B cell (primary cell): ENCODE results near the gene PANK1. TPM values are rescaled to one million over a fixed set of nuclear protein-coding genes. Genes with fewer than 3 reads are reported as not detected.

Experiments used
- ATAC-seq: fragments of 200-7000 bp; cut with Tn5 transposase; one replicate; pipeline ENCODE4 v1.10.0; 2021; ENCODE audit warnings: low read depth, mild to moderate bottlenecking, moderate number of reproducible peaks, moderate library complexity
- CTCF ChIA-PET: fragments of 350-600 bp; sonication (Branson Sonifier 250); formaldehyde crosslinking; loops from one replicate; lab custom pipeline; 2021; ENCODE audit warnings: antibody characterized with exemption, inconsistent platforms; lab: Charles Lee
- POLR2A ChIA-PET: fragments of 350-600 bp; sonication (Branson Sonifier 250); formaldehyde crosslinking; loops from one replicate; lab custom pipeline; 2021; ENCODE audit warnings: antibody characterized with exemption; lab: Charles Lee
- DNase-seq: peaks from one replicate; pipeline ENCODE4 v3.0.0; 2013
- H2AFZ ChIP-seq: 2 replicates; pipeline ENCODE4 v1.6.1; 2012; ENCODE audit warnings: mild to moderate bottlenecking, low read depth, low read length; ENCODE audit not compliant: insufficient read depth, poor library complexity, severe bottlenecking
- H3K27ac ChIP-seq, 2 donors: 1 replicate in 1 of 2; 2 replicates in 1 of 2; pipeline ENCODE4 v1.5.1; 2012 to 2013; ENCODE audit warnings: low read length in 2 of 2, mild to moderate bottlenecking in 2 of 2, moderate library complexity in 1 of 2
- H3K27me3 ChIP-seq, 4 experiments: fragments of 200-600 bp in 1 of 4; sonication (generic) in 1 of 4; replicated peaks in 1 of 4; 1 replicate in 2 of 4; 2 replicates in 2 of 4; pipeline versions ENCODE4 v1.6.1 to v1.7.0; 2013 to 2016; ENCODE audit warnings: low read length in 3 of 4, mild to moderate bottlenecking in 2 of 4, mixed read lengths in 1 of 4, moderate library complexity in 1 of 4; ENCODE audit not compliant: insufficient read depth in 4 of 4, control insufficient read depth in 3 of 4; ENCODE audit errors: control extremely low read depth in 1 of 4
- H3K36me3 ChIP-seq, 2 experiments: replicated peaks in 1 of 2; 1 replicate in 1 of 2; 2 replicates in 1 of 2; pipeline versions ENCODE4 v1.6.1 to v1.7.1; 2013; ENCODE audit warnings: low read length in 1 of 2; ENCODE audit not compliant: insufficient read depth in 2 of 2, control insufficient read depth in 1 of 2; ENCODE audit errors: control extremely low read depth in 1 of 2, extremely low read depth in 1 of 2
- H3K4me1 ChIP-seq, 2 donors: fragments of 200-600 bp in 1 of 2; sonication (generic) in 1 of 2; 1 replicate in 1 of 2; 2 replicates in 1 of 2; pipeline versions ENCODE4 v1.5.1 to v1.6.1; 2013 to 2017; ENCODE audit warnings: low read length in 2 of 2; ENCODE audit not compliant: control insufficient read depth in 2 of 2, insufficient read depth in 2 of 2
- H3K4me2 ChIP-seq: replicated peaks from 2 replicates; pipeline ENCODE3; 2012; ENCODE audit warnings: mild to moderate bottlenecking, low read depth, low read length; ENCODE audit not compliant: poor library complexity, severe bottlenecking
- H3K4me3 ChIP-seq, 5 experiments: fragments of 200-600 bp in 1 of 5; sonication (generic) in 1 of 5; 1 replicate in 3 of 5; 2 replicates in 2 of 5; pipeline versions ENCODE4 v1.5.1 to v1.7.0; 2011 to 2016; ENCODE audit warnings: low read length in 4 of 5, mild to moderate bottlenecking in 4 of 5, low read depth in 2 of 5, control low read depth in 1 of 5, moderate library complexity in 1 of 5; ENCODE audit not compliant: insufficient read depth in 1 of 5; ENCODE audit errors: control extremely low read depth in 1 of 5, extremely low read depth in 1 of 5
- H3K79me2 ChIP-seq: fragments of 200-600 bp; sonication (generic); one replicate; pipeline ENCODE4 v1.6.0; 2016; ENCODE audit warnings: low read length; ENCODE audit not compliant: control insufficient read depth, insufficient read depth
- H3K9ac ChIP-seq: fragments of 200-600 bp; sonication (generic); 2 replicates; pipeline ENCODE4 v1.6.1; 2017; ENCODE audit warnings: mild to moderate bottlenecking, low read length, moderate library complexity
- H3K9me3 ChIP-seq, 3 donors: one replicate each; pipeline versions ENCODE4 v1.6.1 to v1.7.1; 2013; ENCODE audit warnings: low read length in 2 of 3; ENCODE audit not compliant: control insufficient read depth in 2 of 3, insufficient read depth in 1 of 3; ENCODE audit errors: control extremely low read depth in 1 of 3
- H4K20me1 ChIP-seq: 2 replicates; pipeline ENCODE4 v1.6.0; 2012; ENCODE audit warnings: mild to moderate bottlenecking, low read length; ENCODE audit not compliant: insufficient read depth, control insufficient read depth, poor library complexity, severe bottlenecking
- H3K27ac Mint-ChIP-seq: one replicate; pipeline ENCODE4 v1.8.0; 2021; ENCODE audit warnings: mixed read lengths
- H3K27me3 Mint-ChIP-seq: one replicate; pipeline ENCODE4 v1.8.0; 2021; ENCODE audit warnings: mixed read lengths
- H3K4me1 Mint-ChIP-seq: one replicate; pipeline ENCODE4 v1.8.0; 2021; ENCODE audit warnings: mixed read lengths
- H3K4me3 Mint-ChIP-seq: one replicate; pipeline ENCODE4 v1.8.0; 2021; ENCODE audit warnings: mixed read lengths
- H3K9me3 Mint-ChIP-seq: one replicate; pipeline ENCODE4 v1.8.0; 2022; ENCODE audit warnings: mixed read lengths; ENCODE audit not compliant: insufficient read depth
- EZH2 ChIP-seq: IDR thresholded peaks from 2 replicates; pipeline ENCODE4 v1.6.1; 2012; ENCODE audit warnings: borderline replicate concordance, low read depth, mild to moderate bottlenecking, moderate library complexity, low read length; ENCODE audit not compliant: insufficient read depth, poor library complexity, severe bottlenecking
- WGBS: methylation state at CpG from one replicate; pipeline ENCODE4 v1.1.5; 2013; ENCODE audit warnings: missing lambda C conversion rate; ENCODE audit not compliant: insufficient coverage; 5-methylcytosine and 5-hydroxymethylcytosine counted together
- intact Hi-C: fragments of 100-400 bp; cut with micrococcal nuclease; formaldehyde crosslinking; loops from one replicate; pipeline ENCODE4 v1.10.0; 2022
- polyA plus RNA-seq: library from polyadenylated mRNA; depleted of rRNA; stranded (reverse); fragments of >200 nt; gene quantifications from 2 replicates; pipeline ENCODE4 v1.2.3, GENCODE V29; 2012
- total RNA-seq, 2 donors: library from RNA; stranded (reverse); fragments of 120-200 nt in 1 of 2; gene quantifications; 1 replicate in 1 of 2; 2 replicates in 1 of 2; pipeline versions ENCODE4 v1.2.3 to v1.2.4, GENCODE V29; 2013 to 2022
- TF ChIP-seq, protein P1 (sequence below): fragments of 200-600 bp; IDR thresholded peaks from one replicate; pipeline ENCODE4 v1.8.0; 2022; ENCODE audit warnings: antibody characterized with exemption, mild to moderate bottlenecking

Gene PANK1
- total and polyA plus RNA-seq, 2 donors (not counting 1 experiment from before 2014, with no cell fraction given): 0.31 to 2.9 TPM

DNA sequence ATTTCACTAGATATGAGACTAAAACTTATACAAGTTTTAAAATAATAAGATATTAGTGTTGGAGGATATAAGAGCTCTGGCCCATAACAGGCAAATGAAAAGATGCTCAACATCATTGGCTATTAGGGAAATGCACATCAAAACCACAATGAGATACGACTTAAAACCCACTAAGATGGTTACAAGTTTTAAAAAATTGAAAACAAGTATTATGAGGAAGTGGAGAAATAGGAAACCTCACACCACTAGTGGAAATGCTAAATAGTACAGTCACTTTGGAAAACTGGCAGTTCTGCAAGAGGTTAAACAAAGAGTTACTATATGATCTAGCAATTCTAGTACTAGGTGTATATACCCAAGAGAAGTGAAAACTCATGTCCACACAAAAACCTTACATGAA lies 17.2 kb downstream of the PANK1 start:
- no CpG with 5 or more reads among the region's 1 CpG for WGBS
- no peaks in the 10 kb centered on the region for H3K27me3 Mint-ChIP-seq
- ATAC-seq (no peak), DNase-seq (no peak)
- no peaks in the 10 kb centered on the region for H3K79me2 ChIP-seq
- no peak overlapping the region for H3K9ac ChIP-seq
- no peak overlapping the region for H3K4me2 ChIP-seq
- TF ChIP-seq, protein P1, sequence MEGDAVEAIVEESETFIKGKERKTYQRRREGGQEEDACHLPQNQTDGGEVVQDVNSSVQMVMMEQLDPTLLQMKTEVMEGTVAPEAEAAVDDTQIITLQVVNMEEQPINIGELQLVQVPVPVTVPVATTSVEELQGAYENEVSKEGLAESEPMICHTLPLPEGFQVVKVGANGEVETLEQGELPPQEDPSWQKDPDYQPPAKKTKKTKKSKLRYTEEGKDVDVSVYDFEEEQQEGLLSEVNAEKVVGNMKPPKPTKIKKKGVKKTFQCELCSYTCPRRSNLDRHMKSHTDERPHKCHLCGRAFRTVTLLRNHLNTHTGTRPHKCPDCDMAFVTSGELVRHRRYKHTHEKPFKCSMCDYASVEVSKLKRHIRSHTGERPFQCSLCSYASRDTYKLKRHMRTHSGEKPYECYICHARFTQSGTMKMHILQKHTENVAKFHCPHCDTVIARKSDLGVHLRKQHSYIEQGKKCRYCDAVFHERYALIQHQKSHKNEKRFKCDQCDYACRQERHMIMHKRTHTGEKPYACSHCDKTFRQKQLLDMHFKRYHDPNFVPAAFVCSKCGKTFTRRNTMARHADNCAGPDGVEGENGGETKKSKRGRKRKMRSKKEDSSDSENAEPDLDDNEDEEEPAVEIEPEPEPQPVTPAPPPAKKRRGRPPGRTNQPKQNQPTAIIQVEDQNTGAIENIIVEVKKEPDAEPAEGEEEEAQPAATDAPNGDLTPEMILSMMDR: no peak
- H2AFZ ChIP-seq: no peak overlapping the region
- peaks cover 3% of the 10 kb centered on the region for H3K4me1 Mint-ChIP-seq
- intact Hi-C loops: no loop called here
- CTCF ChIA-PET: no interaction called here
- no peaks in the 10 kb centered on the region for H3K36me3 ChIP-seq
- no peaks in the 10 kb centered on the region for H3K4me1 ChIP-seq
- H3K4me3 Mint-ChIP-seq: no peak overlapping the region
- H3K27ac Mint-ChIP-seq: no peak overlapping the region
- no peaks in the 10 kb centered on the region for H4K20me1 ChIP-seq
- POLR2A ChIA-PET: no interaction called here
- no peaks in the 10 kb centered on the region for H3K9me3 Mint-ChIP-seq
- no peaks in the 10 kb centered on the region for H3K9me3 ChIP-seq
- no peak overlapping the region for H3K27ac ChIP-seq
- no peaks in the 10 kb centered on the region for H3K27me3 ChIP-seq
- no peak overlapping the region for H3K4me3 ChIP-seq

DNA sequence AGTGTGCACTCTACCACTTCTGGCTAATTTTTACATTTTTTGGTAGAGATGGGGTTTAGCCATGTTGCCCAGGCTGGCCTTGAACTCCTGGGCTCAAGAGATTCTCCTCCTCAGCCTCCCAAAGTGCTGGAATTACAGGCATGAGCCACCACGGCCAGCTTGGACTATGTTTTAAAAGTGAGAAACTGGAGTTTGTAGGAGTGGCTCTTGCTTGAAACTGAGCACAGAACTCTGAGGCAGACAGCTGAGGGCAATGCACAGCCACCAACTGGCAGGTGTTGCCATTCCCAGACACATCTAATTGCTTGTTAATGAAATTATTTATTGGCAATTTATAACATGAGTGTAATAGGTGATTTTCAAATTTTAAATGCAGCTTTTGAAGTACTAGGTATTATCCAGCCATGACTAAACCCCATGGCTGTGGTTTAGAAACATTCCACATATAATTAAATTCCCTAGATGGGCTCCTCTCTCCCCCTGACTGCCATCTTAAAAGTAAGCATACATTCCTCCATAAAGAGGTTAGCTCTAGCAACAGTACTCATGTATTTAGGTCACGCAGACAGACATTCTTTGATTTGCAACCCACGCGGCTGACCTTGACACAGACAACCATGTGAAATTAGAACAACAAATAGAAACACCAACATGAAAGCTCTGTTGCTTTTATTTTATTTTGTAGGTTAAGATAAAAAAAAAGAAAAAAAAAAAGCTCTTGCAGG lies 19.8 kb downstream of the PANK1 start:
- Histone ChIP-seq H4K20me1 (no peaks in the 10 kb centered on the region), H3K9ac (no peak overlapping the region), H3K27ac (no peak overlapping the region), H3K79me2 (no peaks in the 10 kb centered on the region), H3K4me1 (no peaks in the 10 kb centered on the region), H3K4me2 (no peak overlapping the region), H3K36me3 (no peaks in the 10 kb centered on the region), H3K4me3 (no peak overlapping the region), H2AFZ (no peak overlapping the region), H3K27me3 (no peaks in the 10 kb centered on the region), H3K9me3 (peaks cover 2 to 19% (median 11%) of the 10 kb centered on the region in 3 donors)
- H3K9me3 Mint-ChIP-seq: no peaks in the 10 kb centered on the region
- TF ChIP-seq, protein P1: no peak
- TF ChIP-seq EZH2: no peak
- no peaks in the 10 kb centered on the region for H3K27me3 Mint-ChIP-seq
- H3K4me3 Mint-ChIP-seq: no peak overlapping the region
- POLR2A ChIA-PET: no interaction called here
- 100% methylated on average over 1 of the region's 4 CpGs for WGBS
- no peak overlapping the region for H3K27ac Mint-ChIP-seq
- no peak for DNase-seq
- H3K4me1 Mint-ChIP-seq: peaks cover 3% of the 10 kb centered on the region
- ATAC-seq: no peak
- intact Hi-C loops: no loop called here
- CTCF ChIA-PET: interaction anchor here (0.8 to 0.9 kb wide), 2 partner anchors 18 to 111 kb away, joined by 3 read pairs; no protein-coding TSS in a partner anchor
